Endothelial cell of umbilical vein (primary cell): Measurements from ENCODE around the gene ALKBH2. TPM values are rescaled to one million over a fixed set of nuclear protein-coding genes. Genes with fewer than 3 reads are reported as not detected.

Source experiments
- BruUV-seq: library from RNA; stranded (reverse); fragments of 400-500 nt; replicated peaks from 2 replicates; lab custom pipeline; 2021; lab: Mats Ljungman, UMichigan
- CTCF ChIA-PET: fragments of 300-600, 350-600 bp; sonication (Branson Sonifier 250); formaldehyde crosslinking; loops from one replicate; lab custom pipeline; 2021; ENCODE audit warnings: antibody characterized with exemption, inconsistent platforms; lab: Charles Lee
- POLR2A ChIA-PET: fragments of 300-600, 350-600 bp; sonication (Branson Sonifier 250); formaldehyde crosslinking; loops from one replicate; lab custom pipeline; 2021; ENCODE audit warnings: antibody characterized with exemption, inconsistent platforms; lab: Charles Lee
- DNase-seq: peaks from one replicate; pipeline ENCODE4 v3.0.0-alpha.2; 2011; ENCODE audit warnings: low read depth, low spot score
- FAIRE-seq: peaks from 2 replicates; lab custom pipeline; 2011; peaks lifted over from hg19 to GRCh38; lab: Jason Lieb, UNC
- H2AFZ ChIP-seq: 2 replicates; pipeline ENCODE4 v1.6.0; 2012; ENCODE audit warnings: low read depth, low read length, control low read depth, inconsistent platforms
- H3K27ac ChIP-seq: 2 replicates; pipeline ENCODE4 v1.5.1; 2011; ENCODE audit warnings: low read depth, mild to moderate bottlenecking, control low read depth, low read length, moderate library complexity; ENCODE audit not compliant: insufficient read depth
- H3K27me3 ChIP-seq, 2 experiments: 2 replicates each; pipeline versions ENCODE4 v1.6.0 to v1.6.1; 2011; ENCODE audit warnings: low read length in 2 of 2, mixed read lengths in 1 of 2; ENCODE audit not compliant: control insufficient read depth in 2 of 2, insufficient read depth in 2 of 2
- H3K36me3 ChIP-seq, 2 experiments: 2 replicates in 1 of 2; 3 replicates in 1 of 2; pipeline ENCODE4 v1.5.1; 2011; ENCODE audit warnings: low read length in 2 of 2, mild to moderate bottlenecking in 1 of 2, moderate library complexity in 1 of 2; ENCODE audit not compliant: control insufficient read depth in 2 of 2, insufficient read depth in 2 of 2; ENCODE audit errors: extremely low read depth in 1 of 2
- H3K4me1 ChIP-seq: 3 replicates; pipeline ENCODE4 v1.5.1; 2011; ENCODE audit warnings: mild to moderate bottlenecking, low read length; ENCODE audit not compliant: control insufficient read depth, insufficient read depth; ENCODE audit errors: extremely low read depth
- H3K4me2 ChIP-seq: 2 replicates; pipeline ENCODE4 v1.6.1; 2011; ENCODE audit warnings: low read length, control low read depth, mixed read lengths; ENCODE audit not compliant: insufficient read depth
- H3K4me3 ChIP-seq, 3 experiments: fragments of 200-600 bp in 1 of 3; sonication (generic), shearing (Covaris generic) in 1 of 3; replicated peaks in 1 of 3; 2 replicates each; pipeline ENCODE4 v1.5.1; 2011 to 2016; ENCODE audit warnings: control low read depth in 3 of 3, low read length in 3 of 3, mild to moderate bottlenecking in 2 of 3, inconsistent platforms in 1 of 3, low read depth in 1 of 3, moderate library complexity in 1 of 3; ENCODE audit not compliant: insufficient read depth in 1 of 3
- H3K79me2 ChIP-seq: 2 replicates; pipeline ENCODE4 v1.6.0; 2012; ENCODE audit warnings: low read length, inconsistent platforms; ENCODE audit not compliant: control insufficient read depth, insufficient read depth
- H3K9ac ChIP-seq: replicated peaks from 2 replicates; pipeline ENCODE3; 2011; ENCODE audit warnings: low read length, control low read depth; ENCODE audit not compliant: insufficient read depth; ENCODE audit errors: extremely low read depth
- H3K9me1 ChIP-seq: replicated peaks from 3 replicates; pipeline ENCODE4 v1.6.0; 2011; ENCODE audit warnings: mild to moderate bottlenecking, low read length; ENCODE audit not compliant: control insufficient read depth, insufficient read depth; ENCODE audit errors: extremely low read depth
- H3K9me3 ChIP-seq: replicated peaks from 2 replicates; pipeline ENCODE4 v1.5.1; 2012; ENCODE audit warnings: low read length, inconsistent platforms; ENCODE audit not compliant: control insufficient read depth, insufficient read depth
- H4K20me1 ChIP-seq: replicated peaks from 2 replicates; pipeline ENCODE3; 2011; ENCODE audit warnings: mild to moderate bottlenecking, low read length; ENCODE audit not compliant: control insufficient read depth, insufficient read depth; ENCODE audit errors: extremely low read depth
- CTCF ChIP-seq, 2 donors: IDR thresholded peaks; 1 replicate in 1 of 2; 2 replicates in 1 of 2; pipeline ENCODE4 v1.5.1; 2011; ENCODE audit warnings: low read length in 2 of 2, mild to moderate bottlenecking in 2 of 2, moderate library complexity in 2 of 2, control low read depth in 1 of 2, inconsistent platforms in 1 of 2, low read depth in 1 of 2; ENCODE audit not compliant: insufficient read depth in 1 of 2; ENCODE audit errors: extremely low read depth in 1 of 2
- EZH2 ChIP-seq: IDR thresholded peaks from 2 replicates; pipeline ENCODE4 v1.6.1; 2012; ENCODE audit warnings: borderline replicate concordance, low read depth, mild to moderate bottlenecking, moderate library complexity, low read length, inconsistent platforms; ENCODE audit not compliant: severe bottlenecking
- FOS ChIP-seq: IDR thresholded peaks from 2 replicates; pipeline ENCODE4 v1.6.1; 2011; ENCODE audit warnings: mild to moderate bottlenecking, low read length, moderate library complexity, borderline replicate concordance; ENCODE audit not compliant: insufficient read depth
- GATA2 ChIP-seq: IDR thresholded peaks from 2 replicates; pipeline ENCODE4 v1.7.0; 2011; ENCODE audit warnings: low read depth, mild to moderate bottlenecking, moderate library complexity, mixed read lengths, low read length; ENCODE audit not compliant: insufficient read length, insufficient read depth
- JUN ChIP-seq: IDR thresholded peaks from 2 replicates; pipeline ENCODE4 v1.6.1; 2011; ENCODE audit warnings: borderline replicate concordance, low read depth; ENCODE audit not compliant: insufficient read length, insufficient read depth
- MYC ChIP-seq: IDR thresholded peaks from one replicate; pipeline ENCODE4 v1.6.1; 2011; ENCODE audit warnings: mild to moderate bottlenecking, low read depth, low read length
- POLR2A ChIP-seq: IDR thresholded peaks from 2 replicates; pipeline ENCODE4 v1.6.1; 2012; ENCODE audit warnings: low read depth, mild to moderate bottlenecking, control low read depth, low read length
- POLR2AphosphoS5 ChIP-seq: IDR thresholded peaks from 2 replicates; pipeline ENCODE4 v1.6.1; 2012; ENCODE audit warnings: low read depth, mild to moderate bottlenecking, control low read depth, low read length, moderate library complexity; ENCODE audit not compliant: insufficient read depth
- dilution Hi-C: fragments of 300-500 bp; cut with MboI; formaldehyde crosslinking; loops from one replicate; pipeline ENCODE4 v1.15.0; 2019; ENCODE audit warnings: low sequenced_read_pairs; ENCODE audit not compliant: extremely low pct_ligation_motif_present
- intact Hi-C: fragments of 100-400 bp; cut with micrococcal nuclease; formaldehyde crosslinking; loops from one replicate; pipeline ENCODE4 v1.10.0; 2022
- polyA plus RNA-seq, 4 experiments: library from polyadenylated mRNA; depleted of rRNA in 3 of 4; stranded (reverse) in 3 of 4; unstranded in 1 of 4; fragments of >200 nt; gene quantifications; 2 replicates each; pipeline versions ENCODE4 v1.2.1 to v1.2.3, GENCODE V29; 2011 to 2012; ENCODE audit warnings: missing spikeins in 1 of 4
- total RNA-seq: library from RNA; stranded (reverse); gene quantifications from 2 replicates; pipeline ENCODE4 v1.2.3, GENCODE V29; 2021
- TF ChIP-seq, protein P1 (sequence below): IDR thresholded peaks from 2 replicates; pipeline ENCODE4 v1.6.1; 2011; ENCODE audit not compliant: insufficient read depth, insufficient read length

Gene ALKBH2
- total and polyA plus RNA-seq, 2 donors (not counting 3 experiments of a cell fraction or from before 2014, with no cell fraction given): 5.4 to 7.3 TPM

DNA sequence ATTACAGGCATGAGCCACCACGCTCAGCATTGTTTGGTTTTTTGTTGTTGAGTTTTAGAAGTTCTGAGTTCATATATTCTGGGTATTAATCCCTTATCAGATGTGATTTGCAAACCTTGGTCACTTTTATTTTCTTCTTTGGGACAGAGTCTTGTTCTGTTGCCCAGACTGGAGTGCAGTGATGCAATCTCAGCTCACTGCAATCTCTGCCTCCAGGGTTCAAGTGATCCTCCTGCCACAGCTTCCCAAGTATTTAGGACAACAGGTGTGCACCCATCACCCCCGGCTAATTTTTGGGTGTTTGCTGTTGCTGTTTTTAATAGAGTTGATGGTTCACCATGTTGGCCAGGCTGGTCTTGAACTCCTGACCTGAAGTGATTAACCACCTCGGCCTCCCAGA, 29.1 kb downstream of the ALKBH2 start:
- no peaks in the 10 kb centered on the region for H3K79me2 ChIP-seq
- H3K4me2 ChIP-seq: no peak overlapping the region
- H3K36me3 ChIP-seq: peaks cover 0 to 12% of the 10 kb centered on the region in 2 experiments
- no peak for FAIRE-seq
- H3K9ac ChIP-seq: no peak overlapping the region
- ChIA-PET CTCF (interaction anchor here (0.7 kb wide), 1 partner anchor 160 kb away, joined by 5 read pairs; no protein-coding TSS in a partner anchor), POLR2A (no interaction called here)
- no peak overlapping the region for H3K4me3 ChIP-seq
- intact Hi-C loops (no loop called here), dilution Hi-C loops (no loop called here)
- no peaks in the 10 kb centered on the region for H4K20me1 ChIP-seq
- H3K27ac ChIP-seq: no peak overlapping the region
- H3K27me3 ChIP-seq: no peaks in the 10 kb centered on the region
- TF ChIP-seq POLR2A (no peak), GATA2 (no peak), EZH2 (no peak), MYC (no peak), FOS (no peak), JUN (no peak), POLR2AphosphoS5 (no peak), CTCF (IDR thresholded peaks at IDR 0.05; ENCODE audit: extremely low read depth in 1 of 2, insufficient read depth in 1 of 2, low read depth in 1 of 2, low read length in 2 of 2) (no peak)
- TF ChIP-seq, protein P1, sequence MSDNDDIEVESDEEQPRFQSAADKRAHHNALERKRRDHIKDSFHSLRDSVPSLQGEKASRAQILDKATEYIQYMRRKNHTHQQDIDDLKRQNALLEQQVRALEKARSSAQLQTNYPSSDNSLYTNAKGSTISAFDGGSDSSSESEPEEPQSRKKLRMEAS: no peak
- no peak overlapping the region for H2AFZ ChIP-seq
- H3K9me3 ChIP-seq: no peaks in the 10 kb centered on the region
- BruUV-seq: no TSS peak
- DNase-seq: no peak
- H3K4me1 ChIP-seq: no peaks in the 10 kb centered on the region
- H3K9me1 ChIP-seq: no peaks in the 10 kb centered on the region
